DND-41 (cell line): ENCODE results near the gene SLC7A6OS.

Source experiments
- CTCF ChIP-seq: IDR thresholded peaks from 2 replicates; pipeline ENCODE4 v1.5.1; 2012; ENCODE audit warnings: borderline replicate concordance, low read length, moderate library complexity, mild to moderate bottlenecking; ENCODE audit not compliant: poor library complexity, severe bottlenecking; ENCODE audit errors: extremely low read depth
- EZH2 ChIP-seq: IDR thresholded peaks from 3 replicates; pipeline ENCODE4 v1.6.1; 2012; ENCODE audit warnings: borderline replicate concordance, low read depth, mild to moderate bottlenecking, moderate library complexity, low read length, inconsistent platforms; ENCODE audit not compliant: severe bottlenecking

GRCh38 chr16:68265078-68265920 lies 45.4 kb downstream of the SLC7A6OS start:
- no peak for TF ChIP-seq CTCF
- no peak for TF ChIP-seq EZH2
